KG1 (cell line): ENCODE data around the gene OCLN.
"Not testable (repeated sequence)": the region's sequence is repeated elsewhere in the genome, so short reads cannot be mapped to it uniquely, and the experiment has no call there.

Source experiments
- DNase-seq: peaks from one replicate; lab custom pipeline; 2025; lab: John Stamatoyannopoulos, UW

Gene OCLN

DNA sequence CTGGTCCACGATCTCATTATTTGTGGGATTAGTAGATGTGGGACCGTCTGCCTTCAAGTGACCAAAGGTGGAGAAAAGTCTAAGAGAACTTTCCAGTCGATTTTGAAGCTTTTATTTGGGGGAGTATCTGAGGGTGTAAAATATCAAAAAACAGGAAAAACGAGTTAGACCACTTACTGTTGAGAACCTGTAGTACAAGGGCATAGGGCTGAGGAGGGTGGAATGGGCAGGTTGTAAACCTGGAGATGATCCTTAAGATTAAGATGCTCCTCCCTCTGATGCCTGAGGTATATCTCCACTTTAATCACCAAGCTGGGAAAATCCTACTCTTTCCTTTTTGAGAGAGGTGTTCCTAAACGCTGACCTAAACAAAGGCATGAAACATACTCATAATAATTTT is 35.4 kb downstream of the OCLN start:
- no peak for DNase-seq

DNA sequence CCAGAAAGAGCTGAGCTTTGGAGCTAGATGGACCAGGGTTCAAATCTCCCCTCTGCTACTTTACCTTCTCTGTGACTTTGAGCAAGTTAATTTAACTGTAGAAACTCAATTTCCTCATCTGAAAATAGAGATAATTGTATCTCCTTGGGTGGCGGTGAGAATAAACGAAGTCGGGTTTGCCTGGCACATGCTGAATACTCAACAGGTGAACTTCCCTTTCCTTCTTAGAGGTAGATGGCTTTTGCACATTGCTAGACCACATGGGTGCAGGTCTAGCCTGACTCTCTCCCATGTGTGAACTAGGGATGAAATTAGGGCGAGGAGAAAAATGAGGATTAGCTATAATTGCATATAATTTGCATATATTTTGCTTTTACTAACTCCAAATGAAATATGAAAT is 36.0 kb downstream of the OCLN start:
- DNase-seq, result no peak

DNA sequence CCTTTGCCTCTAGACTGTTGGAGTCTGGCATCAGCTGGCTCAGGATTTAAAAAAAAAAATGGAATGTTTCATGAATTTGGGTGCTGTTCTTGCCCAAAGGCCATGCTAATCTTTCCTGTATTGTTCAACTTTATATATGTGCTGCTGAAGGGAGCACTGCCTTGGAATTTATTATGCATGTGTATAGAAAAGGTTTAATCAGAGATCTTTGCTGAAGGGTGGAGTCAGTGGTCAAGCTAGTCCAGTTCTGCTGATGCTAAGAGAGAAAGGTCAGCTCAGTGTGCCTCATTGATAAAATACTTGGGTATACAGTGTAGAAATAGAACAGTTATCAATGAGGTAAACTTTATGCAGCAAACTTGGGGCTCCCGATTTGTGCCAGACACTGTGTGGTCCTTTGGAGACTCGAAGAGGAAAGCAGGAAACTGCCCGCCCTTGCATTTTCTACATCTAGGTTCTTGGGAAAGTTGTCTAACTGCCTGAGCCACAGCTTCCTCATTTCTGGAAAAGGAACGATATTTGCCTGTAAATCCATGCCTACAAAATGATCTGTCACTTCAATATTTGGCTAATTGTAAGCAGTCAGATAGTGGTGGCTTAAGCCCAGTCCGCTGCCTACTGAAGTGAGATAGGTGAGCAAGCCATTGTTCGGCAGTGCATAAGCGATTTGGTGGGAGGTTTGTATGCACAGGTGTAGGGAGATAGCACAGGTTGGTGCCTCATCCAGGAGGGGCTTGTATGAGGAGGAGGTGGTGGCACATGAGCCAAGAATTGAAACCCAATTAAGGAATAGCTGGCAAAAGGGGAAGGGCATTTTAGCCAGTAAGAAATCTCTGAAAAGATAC is 38.2 kb downstream of the OCLN start:
- no peak for DNase-seq

- no peak for DNase-seq
Observed at GRCh38 chr5:69531406-69531801, 38.8 kb downstream of the OCLN start.

DNA sequence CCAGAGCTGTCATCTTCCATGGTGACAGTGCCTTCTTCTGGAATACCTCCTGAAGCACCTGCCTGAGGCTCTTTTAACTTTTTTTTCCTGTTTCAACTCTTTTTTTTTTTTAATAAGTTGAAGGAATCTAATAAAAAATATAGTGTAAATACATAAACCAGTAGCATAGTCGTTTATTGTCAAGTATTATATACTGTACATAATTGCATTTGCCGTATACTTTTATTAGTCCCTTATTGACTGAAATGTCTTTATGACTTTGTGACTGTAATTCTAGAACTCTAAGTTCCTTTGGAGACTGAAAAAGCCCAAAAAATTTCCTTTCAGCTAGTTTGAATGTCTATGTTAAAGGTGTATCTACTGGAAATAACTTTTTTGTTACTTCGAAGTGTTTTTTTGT is 45.3 kb downstream of the OCLN start:
- not testable (repeated sequence) for DNase-seq

- not testable (repeated sequence) for DNase-seq
Observed at GRCh38 chr5:69538735-69539134, 46.1 kb downstream of the OCLN start.

GRCh38 chr5:69541347-69541746 is 48.8 kb downstream of the OCLN start:
- DNase-seq, result not testable (repeated sequence)

GRCh38 chr5:69542838-69543618 is 50.4 kb downstream of the OCLN start:
- not testable (repeated sequence) for DNase-seq

- not testable (repeated sequence) for DNase-seq
Observed at GRCh38 chr5:69544602-69545001, 52.0 kb downstream of the OCLN start.

DNA sequence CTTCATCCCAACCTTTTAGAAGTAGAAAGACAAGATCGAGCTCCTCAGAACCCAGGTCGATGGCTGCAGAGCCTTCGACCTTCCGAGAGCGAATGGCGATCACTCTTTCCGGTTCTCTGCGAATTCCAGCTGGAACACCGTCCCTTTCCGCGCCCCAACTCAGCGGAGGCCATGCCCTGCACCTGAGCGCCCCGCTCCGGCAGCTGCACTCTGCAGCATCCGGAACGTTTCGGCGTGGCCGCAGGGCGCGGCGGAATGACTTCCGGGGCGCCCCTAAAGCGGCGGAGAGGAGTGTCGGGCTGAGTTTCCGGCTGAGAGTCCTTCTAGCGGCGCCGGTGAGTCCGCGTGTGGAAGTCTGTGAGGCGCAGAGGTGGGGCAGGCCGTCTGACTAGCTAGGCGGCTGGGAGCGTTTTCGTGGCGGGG is 67.3 kb downstream of the OCLN start, which contains the start of gene GTF2H2C:
GTF2H2C (plus strand) TSS at position 284 of the 423 bp plus-strand sequence. CDS start 4,942 bp downstream, outside the sequence.
- DNase-seq, result not testable (repeated sequence)

DNA sequence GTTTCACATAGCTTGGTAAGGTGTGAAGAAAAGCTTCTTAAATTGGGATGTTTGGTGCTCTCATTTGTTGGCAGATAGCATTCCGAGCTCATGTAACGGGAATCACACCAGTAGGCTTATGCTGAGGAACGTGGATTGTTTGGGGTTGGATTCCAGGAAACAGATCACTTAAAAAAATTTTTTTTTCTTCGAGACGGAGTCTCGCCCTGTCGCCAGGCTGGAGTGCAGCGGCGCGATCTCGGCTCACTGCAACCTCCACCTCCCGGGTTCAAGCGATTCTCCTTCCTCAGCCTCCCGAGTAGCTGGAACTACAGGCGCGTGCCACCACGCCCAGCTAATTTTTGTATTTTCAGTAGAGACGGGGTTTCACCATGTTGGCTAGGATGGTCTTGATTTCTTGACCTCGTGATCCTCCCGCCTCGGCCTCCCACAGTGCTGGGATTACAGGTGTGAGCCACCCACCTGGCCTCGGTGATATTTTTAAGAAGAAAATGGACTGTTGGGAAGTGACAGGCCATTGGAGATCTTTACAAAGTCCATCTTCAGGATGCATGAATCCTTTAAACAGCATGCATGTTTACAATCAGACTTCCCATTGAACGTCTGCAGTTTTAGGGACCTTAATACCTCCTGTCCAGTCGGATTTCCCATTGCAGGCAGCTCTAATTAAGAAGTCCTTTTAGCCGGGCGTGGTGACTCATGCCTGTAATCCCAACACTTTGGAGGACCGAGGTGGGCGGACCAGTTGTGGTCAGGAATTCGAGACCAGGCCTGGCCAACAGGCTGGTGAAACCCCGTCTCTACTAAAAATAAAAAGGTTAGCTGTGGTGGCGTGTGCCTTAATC is 68.2 kb downstream of the OCLN start:
- not testable (repeated sequence) for DNase-seq

DNA sequence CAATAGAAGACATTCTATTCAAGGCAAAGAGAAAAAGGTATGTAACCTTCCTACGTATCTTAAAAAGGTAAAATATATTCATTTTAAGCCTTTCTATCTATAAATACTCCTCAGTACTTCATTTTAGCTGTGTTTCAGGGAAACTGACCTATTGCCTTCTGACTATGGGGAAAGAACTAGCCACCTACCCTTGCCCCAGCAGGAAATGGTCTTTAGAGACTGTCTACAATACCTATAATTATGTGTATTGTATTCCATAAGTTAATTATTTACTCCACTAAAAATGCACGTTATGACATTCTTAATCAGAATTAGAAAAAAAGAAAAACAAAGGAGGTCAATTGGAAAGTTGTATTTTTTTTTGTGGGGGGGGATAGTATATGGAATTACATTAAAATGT is 73.6 kb downstream of the OCLN start:
- not testable (repeated sequence) for DNase-seq

GRCh38 chr5:69568072-69568471 is 75.5 kb downstream of the OCLN start:
- not testable (repeated sequence) for DNase-seq

DNA sequence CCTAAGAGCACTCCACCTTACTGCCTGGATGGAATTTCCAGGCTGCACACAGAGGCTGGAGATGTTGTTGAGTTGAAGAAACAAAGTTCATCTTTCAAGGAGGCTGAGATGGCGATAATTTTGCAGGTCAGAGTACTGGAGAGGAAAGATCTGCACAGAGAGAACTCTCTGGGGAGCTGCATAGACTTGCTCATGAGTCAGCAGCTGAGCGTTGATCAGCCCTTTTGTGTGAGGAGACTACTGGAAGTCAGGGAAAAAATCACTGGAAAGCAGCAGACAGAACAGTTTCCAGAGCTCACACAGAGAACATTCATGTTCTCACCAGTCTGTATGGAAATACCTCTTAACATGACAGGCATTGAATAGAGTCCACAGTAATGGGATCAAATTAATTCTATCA is 90.8 kb downstream of the OCLN start:
- not testable (repeated sequence) for DNase-seq

GRCh38 chr5:69596114-69596840 is 103.7 kb downstream of the OCLN start:
- DNase-seq, result not testable (repeated sequence)

GRCh38 chr5:69601947-69602346 is 109.4 kb downstream of the OCLN start:
- DNase-seq, result not testable (repeated sequence)

DNA sequence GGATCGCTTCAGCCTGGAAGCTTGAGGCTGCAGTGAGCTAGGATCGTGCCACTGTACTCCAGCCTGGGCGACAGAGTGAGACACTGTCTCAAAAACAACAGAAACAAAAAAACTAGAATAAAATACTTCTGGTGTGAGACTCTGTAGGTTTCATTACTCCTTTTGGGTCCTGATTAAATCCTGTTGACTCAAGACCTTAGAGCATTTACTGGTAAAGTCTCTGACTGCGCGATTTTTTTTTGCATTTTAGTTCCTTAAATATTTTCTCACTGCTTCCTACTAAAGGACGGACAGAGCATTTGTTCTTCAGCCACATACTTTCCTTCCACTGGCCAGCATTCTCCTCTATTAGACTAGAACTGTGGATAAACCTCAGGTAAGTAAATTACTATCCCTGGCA is 114.2 kb downstream of the OCLN start:
- DNase-seq, result not testable (repeated sequence)
